Hepatocyte (in vitro differentiated cells): Measurements from ENCODE around the gene UBN1.

Experiments
- CTCF ChIP-seq: fragments of 200-600 bp; sonication (generic); IDR thresholded peaks from 2 replicates; pipeline ENCODE4 v1.5.1; 2016; ENCODE audit warnings: antibody characterized with exemption, mild to moderate bottlenecking; ENCODE audit not compliant: poor library complexity
- EZH2 ChIP-seq: fragments of 200-600 bp; sonication (generic); IDR thresholded peaks from 2 replicates; pipeline ENCODE4 v1.6.1; 2016; ENCODE audit warnings: antibody characterized with exemption, mild to moderate bottlenecking, borderline replicate concordance
- EZH2phosphoT487 ChIP-seq: fragments of 200-600 bp; sonication (generic); IDR thresholded peaks from one replicate; pipeline ENCODE4 v1.6.1; 2018; ENCODE audit warnings: antibody characterized with exemption, mild to moderate bottlenecking, low read depth, moderate library complexity; ENCODE audit not compliant: unreplicated experiment, severe bottlenecking

GRCh38 chr16:4914528-4915225 is 67.4 kb downstream of the UBN1 start:
- TF ChIP-seq CTCF (no peak), EZH2 (no peak), EZH2phosphoT487 (no peak)
